Measurements from ENCODE around the gene PTPRN2.
"Not testable (repeated sequence)": the region's sequence is repeated elsewhere in the genome, so short reads cannot be mapped to it uniquely, and the experiment has no call there.

DNA sequence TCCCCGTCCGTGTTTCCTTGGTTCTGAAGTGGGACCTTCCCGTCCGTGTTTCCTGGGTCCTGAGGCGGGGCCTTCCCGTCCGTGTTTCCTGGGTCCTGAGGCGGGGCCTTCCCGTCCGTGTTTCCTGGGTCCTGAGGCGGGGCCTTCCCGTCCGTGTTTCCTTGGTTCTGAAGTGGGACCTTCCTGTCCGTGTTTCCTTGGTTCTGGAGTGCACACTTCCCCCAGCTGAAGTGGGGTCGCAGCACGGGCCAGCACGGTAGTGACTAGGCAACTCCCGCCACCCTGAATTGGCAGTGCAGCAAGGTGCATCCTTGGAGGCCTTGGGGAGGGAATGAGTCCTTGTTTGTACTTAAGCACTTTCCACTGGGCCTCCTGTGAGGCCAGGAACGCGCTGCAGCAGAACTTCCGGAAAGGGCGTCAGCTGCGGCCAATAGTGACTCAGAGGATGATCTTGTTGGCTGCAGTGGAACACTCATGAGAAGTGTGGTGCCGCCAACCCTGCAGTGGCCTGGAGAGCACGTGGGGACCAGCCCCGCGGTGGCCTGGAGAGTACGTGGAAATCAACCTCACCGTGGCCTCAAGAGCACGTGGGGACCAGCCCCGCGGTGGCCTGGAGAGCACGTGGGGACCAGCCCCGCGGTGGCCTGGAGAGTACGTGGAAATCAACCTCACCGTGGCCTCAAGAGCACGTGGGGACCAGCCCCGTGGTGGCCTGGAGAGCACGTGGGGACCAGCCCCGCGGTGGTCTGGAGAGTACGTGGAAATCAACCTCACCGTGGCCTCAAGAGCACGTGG lies 685.6 kb downstream of the PTPRN2 start:
- TF ChIP-seq, protein P1, sequence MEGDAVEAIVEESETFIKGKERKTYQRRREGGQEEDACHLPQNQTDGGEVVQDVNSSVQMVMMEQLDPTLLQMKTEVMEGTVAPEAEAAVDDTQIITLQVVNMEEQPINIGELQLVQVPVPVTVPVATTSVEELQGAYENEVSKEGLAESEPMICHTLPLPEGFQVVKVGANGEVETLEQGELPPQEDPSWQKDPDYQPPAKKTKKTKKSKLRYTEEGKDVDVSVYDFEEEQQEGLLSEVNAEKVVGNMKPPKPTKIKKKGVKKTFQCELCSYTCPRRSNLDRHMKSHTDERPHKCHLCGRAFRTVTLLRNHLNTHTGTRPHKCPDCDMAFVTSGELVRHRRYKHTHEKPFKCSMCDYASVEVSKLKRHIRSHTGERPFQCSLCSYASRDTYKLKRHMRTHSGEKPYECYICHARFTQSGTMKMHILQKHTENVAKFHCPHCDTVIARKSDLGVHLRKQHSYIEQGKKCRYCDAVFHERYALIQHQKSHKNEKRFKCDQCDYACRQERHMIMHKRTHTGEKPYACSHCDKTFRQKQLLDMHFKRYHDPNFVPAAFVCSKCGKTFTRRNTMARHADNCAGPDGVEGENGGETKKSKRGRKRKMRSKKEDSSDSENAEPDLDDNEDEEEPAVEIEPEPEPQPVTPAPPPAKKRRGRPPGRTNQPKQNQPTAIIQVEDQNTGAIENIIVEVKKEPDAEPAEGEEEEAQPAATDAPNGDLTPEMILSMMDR (IDR thresholded peaks at IDR 0.05): not testable (repeated sequence)
- TF ChIP-seq POLR2AphosphoS5, POLR2A (IDR thresholded peaks at IDR 0.05): not testable (repeated sequence)
